HL-60 (cell line): ENCODE results near the gene TMEM45A.

Source experiments
- CTCF ChIP-seq: IDR thresholded peaks from one replicate; pipeline ENCODE4 v1.5.1; 2011; ENCODE audit warnings: low read length, control low read depth, inconsistent platforms; ENCODE audit not compliant: insufficient read depth
- POLR2AphosphoS5 ChIP-seq: IDR thresholded peaks from 2 replicates; pipeline ENCODE4 v1.6.1; 2012; ENCODE audit warnings: low read depth
- TF ChIP-seq, protein P1 (sequence below): IDR thresholded peaks from 2 replicates; pipeline ENCODE4 v1.6.1; 2012; ENCODE audit warnings: low read depth; ENCODE audit not compliant: insufficient replicate concordance

DNA sequence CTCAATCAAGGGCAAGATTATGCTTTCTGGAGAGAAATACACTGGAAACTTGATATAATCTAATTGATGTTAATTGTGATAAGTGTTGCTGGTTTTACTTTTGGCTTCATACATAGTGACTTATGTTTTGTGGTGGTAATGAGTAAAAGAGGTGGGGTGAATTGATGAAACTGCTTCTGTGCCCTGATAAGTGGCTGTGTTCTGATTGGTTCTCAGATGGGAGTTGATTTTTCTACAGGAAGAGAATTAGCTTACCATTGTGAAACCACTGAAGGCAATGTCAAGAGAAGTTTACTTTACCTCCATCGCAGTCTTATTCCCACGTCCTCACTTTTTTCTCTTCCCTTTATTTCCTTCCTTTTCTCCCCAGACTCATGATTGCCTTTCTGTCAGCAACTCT lies 23.8 kb downstream of the TMEM45A start:
- no peak for TF ChIP-seq CTCF
- TF ChIP-seq, protein P1, sequence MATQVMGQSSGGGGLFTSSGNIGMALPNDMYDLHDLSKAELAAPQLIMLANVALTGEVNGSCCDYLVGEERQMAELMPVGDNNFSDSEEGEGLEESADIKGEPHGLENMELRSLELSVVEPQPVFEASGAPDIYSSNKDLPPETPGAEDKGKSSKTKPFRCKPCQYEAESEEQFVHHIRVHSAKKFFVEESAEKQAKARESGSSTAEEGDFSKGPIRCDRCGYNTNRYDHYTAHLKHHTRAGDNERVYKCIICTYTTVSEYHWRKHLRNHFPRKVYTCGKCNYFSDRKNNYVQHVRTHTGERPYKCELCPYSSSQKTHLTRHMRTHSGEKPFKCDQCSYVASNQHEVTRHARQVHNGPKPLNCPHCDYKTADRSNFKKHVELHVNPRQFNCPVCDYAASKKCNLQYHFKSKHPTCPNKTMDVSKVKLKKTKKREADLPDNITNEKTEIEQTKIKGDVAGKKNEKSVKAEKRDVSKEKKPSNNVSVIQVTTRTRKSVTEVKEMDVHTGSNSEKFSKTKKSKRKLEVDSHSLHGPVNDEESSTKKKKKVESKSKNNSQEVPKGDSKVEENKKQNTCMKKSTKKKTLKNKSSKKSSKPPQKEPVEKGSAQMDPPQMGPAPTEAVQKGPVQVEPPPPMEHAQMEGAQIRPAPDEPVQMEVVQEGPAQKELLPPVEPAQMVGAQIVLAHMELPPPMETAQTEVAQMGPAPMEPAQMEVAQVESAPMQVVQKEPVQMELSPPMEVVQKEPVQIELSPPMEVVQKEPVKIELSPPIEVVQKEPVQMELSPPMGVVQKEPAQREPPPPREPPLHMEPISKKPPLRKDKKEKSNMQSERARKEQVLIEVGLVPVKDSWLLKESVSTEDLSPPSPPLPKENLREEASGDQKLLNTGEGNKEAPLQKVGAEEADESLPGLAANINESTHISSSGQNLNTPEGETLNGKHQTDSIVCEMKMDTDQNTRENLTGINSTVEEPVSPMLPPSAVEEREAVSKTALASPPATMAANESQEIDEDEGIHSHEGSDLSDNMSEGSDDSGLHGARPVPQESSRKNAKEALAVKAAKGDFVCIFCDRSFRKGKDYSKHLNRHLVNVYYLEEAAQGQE, result no peak
- no peak for TF ChIP-seq POLR2AphosphoS5
